HG02981 (cell line): ENCODE measurements around the gene HLA-E.
"Not testable (repeated sequence)": the region's sequence is repeated elsewhere in the genome, so short reads cannot be mapped to it uniquely, and the experiment has no call there.

Experiments used
- ATAC-seq: cut with Tn5 transposase; IDR thresholded peaks from one replicate; pipeline ENCODE4 v1.9.1; 2021; ENCODE audit warnings: mild to moderate bottlenecking, moderate library complexity; ENCODE audit not compliant: unreplicated experiment

Gene HLA-E

GRCh38 chr6:30480536-30481156 is 8.7 kb upstream of the HLA-E start:
- no peak for ATAC-seq

GRCh38 chr6:30481211-30481964 is 7.9 kb upstream of the HLA-E start:
- ATAC-seq: no peak

GRCh38 chr6:30481965-30482644 is 7.2 kb upstream of the HLA-E start:
- peak; percentile 67 for ATAC-seq

- no peak for ATAC-seq
Measured at GRCh38 chr6:30483677-30484279, 5.5 kb upstream of the HLA-E start.

- no peak for ATAC-seq
Measured at GRCh38 chr6:30485236-30485635, 4.1 kb upstream of the HLA-E start.

GRCh38 chr6:30487926-30488325 is 1.4 kb upstream of the HLA-E start:
- no peak for ATAC-seq

GRCh38 chr6:30488697-30489080 is 620 bp upstream of the HLA-E start:
- ATAC-seq: not testable (repeated sequence)

GRCh38 chr6:30490026-30490876 is 942 bp downstream of the HLA-E start:
- peak; percentile 31 for ATAC-seq

GRCh38 chr6:30491291-30491953 is 2.1 kb downstream of the HLA-E start:
- not testable (repeated sequence) for ATAC-seq

- ATAC-seq: no peak
Measured at GRCh38 chr6:30491991-30492952, 3.0 kb downstream of the HLA-E start.

- ATAC-seq: no peak
Measured at GRCh38 chr6:30493643-30494250, 4.4 kb downstream of the HLA-E start.

GRCh38 chr6:30494291-30494861 is 5.1 kb downstream of the HLA-E start:
- no peak for ATAC-seq

GRCh38 chr6:30495060-30495459 is 5.8 kb downstream of the HLA-E start:
- ATAC-seq: not testable (repeated sequence)

- no peak for ATAC-seq
Measured at GRCh38 chr6:30495993-30496392, 6.7 kb downstream of the HLA-E start.

GRCh38 chr6:30497261-30497599 is 7.9 kb downstream of the HLA-E start:
- ATAC-seq: not testable (repeated sequence)

- no peak for ATAC-seq
Measured at GRCh38 chr6:30497714-30498113, 8.4 kb downstream of the HLA-E start.

GRCh38 chr6:30498705-30499104 is 9.4 kb downstream of the HLA-E start:
- not testable (repeated sequence) for ATAC-seq
